ENCODE measurements around the gene C4orf50. TPM values are rescaled to one million over a fixed set of nuclear protein-coding genes. Genes with fewer than 3 reads are reported as not detected.

Gene C4orf50
- total RNA-seq, 1 experiment from 2014 or later, result 0.17 TPM

DNA sequence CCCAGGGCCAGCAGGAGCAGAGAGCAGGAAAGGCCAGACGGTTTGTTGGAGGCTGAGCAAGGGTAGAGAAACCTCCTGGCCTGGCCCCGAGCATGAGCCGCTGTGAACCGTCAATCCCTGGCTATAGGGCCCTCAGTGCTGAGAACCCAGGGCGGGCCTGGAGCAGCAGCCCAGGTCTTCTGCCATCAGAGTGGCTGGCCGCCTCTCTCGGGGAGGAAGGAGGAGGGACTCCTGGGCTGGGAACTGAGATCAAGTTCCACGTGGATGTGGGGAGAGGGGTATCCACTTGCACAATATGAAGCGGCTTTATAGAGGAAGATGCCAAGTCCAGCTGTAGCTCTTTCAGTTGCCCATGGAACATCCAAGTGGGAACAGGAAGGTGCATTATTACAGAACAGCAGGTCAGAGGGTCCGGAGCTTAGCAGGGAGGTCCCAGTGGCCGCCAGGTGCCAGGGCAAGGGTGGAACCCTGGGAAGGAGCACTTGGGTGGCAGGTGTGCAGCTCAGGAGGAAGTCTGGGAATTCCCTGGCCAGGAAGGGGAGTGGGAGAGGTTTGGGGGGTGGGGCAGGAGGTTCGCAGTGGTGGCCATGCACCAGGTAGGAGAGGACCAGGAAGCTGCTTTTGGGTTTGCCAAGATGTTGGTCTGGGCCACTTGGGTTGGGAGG lies 93.6 kb downstream of the C4orf50 start:
- H3K4me2 ChIP-seq (ENCODE audit: insufficient read depth, insufficient read length, low read length), result no peak overlapping the region
- WGBS (ENCODE audit: extremely low coverage, insufficient read length, low lambda C conversion rate), result no CpG with 5 or more reads among the region's 12 CpGs

More for the DNA sequence above, 93.6 kb downstream of the C4orf50 start:
- no peak overlapping the region for H2AFZ ChIP-seq (ENCODE audit: low read length)
- Mint-ChIP-seq H3K4me3 (no peak overlapping the region), H3K27me3 (ENCODE audit: low read depth) (peaks cover 34% of the 10 kb centered on the region), H3K36me3 (ENCODE audit: insufficient read depth in 1 of 3, low read depth in 3 of 3) (no peaks in the 10 kb centered on the region), H3K4me1 (peaks cover 17 to 19% of the 10 kb centered on the region in 2 experiments), H3K9me3 (no peaks in the 10 kb centered on the region), H3K27ac (no peak overlapping the region)
- H4K5ac ChIP-seq (ENCODE audit: insufficient read length, low read depth, low read length), result no peak overlapping the region
- H2BK5ac ChIP-seq (ENCODE audit: insufficient read length, low read length), result no peak overlapping the region
- H3K56ac ChIP-seq (ENCODE audit: insufficient read length, low read depth, low read length), result no peak overlapping the region
- no peak overlapping the region for H2BK120ac ChIP-seq (ENCODE audit: low read depth, low read length, poor library complexity, severe bottlenecking)
- H3K23me2 ChIP-seq (ENCODE audit: insufficient read length, low read depth, low read length, poor library complexity, severe bottlenecking), result no peaks in the 10 kb centered on the region
- H4K8ac ChIP-seq (replicated peaks; ENCODE audit: insufficient read length, low read depth, low read length), result no peak overlapping the region
- no peak overlapping the region for H3T11ph ChIP-seq (ENCODE audit: low read length)
- H3K4me1 ChIP-seq (ENCODE audit: insufficient read depth, low read length), result peaks cover 4% of the 10 kb centered on the region; the same call in 1 of the 2 replicates
- H3K9me3 ChIP-seq (ENCODE audit: control insufficient read depth, low read depth, low read length), result no peaks in the 10 kb centered on the region
- no peaks in the 10 kb centered on the region for H3K79me2 ChIP-seq (ENCODE audit: insufficient read depth, low read length)
- no peak overlapping the region for H2AK5ac ChIP-seq (ENCODE audit: insufficient read length, low read length)
- H2BK15ac ChIP-seq (ENCODE audit: low read depth, low read length), result no peak overlapping the region
- no peaks in the 10 kb centered on the region for H3K27me3 ChIP-seq (ENCODE audit: insufficient read depth, low read length)
- no peak overlapping the region; the same call in 1 of the 2 replicates for H3K4ac ChIP-seq (ENCODE audit: low read depth, low read length)
- H4K91ac ChIP-seq (ENCODE audit: insufficient read length, low read depth, low read length), result no peak overlapping the region
- H3K14ac ChIP-seq (ENCODE audit: insufficient read depth, low read length), result no peak overlapping the region
- no peak overlapping the region for H3K23ac ChIP-seq (ENCODE audit: insufficient read length, low read depth, low read length)
- no peaks in the 10 kb centered on the region for H3K79me1 ChIP-seq (ENCODE audit: insufficient read depth, low read depth, low read length, poor library complexity, severe bottlenecking)
- TF ChIP-seq, protein P1, sequence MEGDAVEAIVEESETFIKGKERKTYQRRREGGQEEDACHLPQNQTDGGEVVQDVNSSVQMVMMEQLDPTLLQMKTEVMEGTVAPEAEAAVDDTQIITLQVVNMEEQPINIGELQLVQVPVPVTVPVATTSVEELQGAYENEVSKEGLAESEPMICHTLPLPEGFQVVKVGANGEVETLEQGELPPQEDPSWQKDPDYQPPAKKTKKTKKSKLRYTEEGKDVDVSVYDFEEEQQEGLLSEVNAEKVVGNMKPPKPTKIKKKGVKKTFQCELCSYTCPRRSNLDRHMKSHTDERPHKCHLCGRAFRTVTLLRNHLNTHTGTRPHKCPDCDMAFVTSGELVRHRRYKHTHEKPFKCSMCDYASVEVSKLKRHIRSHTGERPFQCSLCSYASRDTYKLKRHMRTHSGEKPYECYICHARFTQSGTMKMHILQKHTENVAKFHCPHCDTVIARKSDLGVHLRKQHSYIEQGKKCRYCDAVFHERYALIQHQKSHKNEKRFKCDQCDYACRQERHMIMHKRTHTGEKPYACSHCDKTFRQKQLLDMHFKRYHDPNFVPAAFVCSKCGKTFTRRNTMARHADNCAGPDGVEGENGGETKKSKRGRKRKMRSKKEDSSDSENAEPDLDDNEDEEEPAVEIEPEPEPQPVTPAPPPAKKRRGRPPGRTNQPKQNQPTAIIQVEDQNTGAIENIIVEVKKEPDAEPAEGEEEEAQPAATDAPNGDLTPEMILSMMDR (conservative IDR thresholded peaks at IDR 0.05), result no peak
- no peaks in the 10 kb centered on the region for H4K20me1 ChIP-seq (ENCODE audit: control insufficient read depth, insufficient read depth, insufficient read length)
- no peak overlapping the region for H3K27ac ChIP-seq (ENCODE audit: insufficient read length, low read depth, low read length)
- H2BK20ac ChIP-seq (ENCODE audit: low read depth, low read length, poor library complexity, severe bottlenecking), result no peak overlapping the region
- no peak overlapping the region for H3K18ac ChIP-seq (ENCODE audit: insufficient read length, low read depth, low read length)
- no peak overlapping the region for H2BK12ac ChIP-seq (ENCODE audit: insufficient read length, low read depth, low read length)
- H3K9ac ChIP-seq (ENCODE audit: extremely low read depth, insufficient read length, low read length), result no peak overlapping the region
- DNase-seq, result peak; percentile 14

All from H9 (cell line).